ENCODE measurements around the gene VEGFA. TPM values are rescaled to one million over a fixed set of nuclear protein-coding genes. Genes with fewer than 3 reads are reported as not detected.

The VEGFA gene
- polyA plus RNA-seq, 3 donors: 19.0 to 454 (median 32.0) TPM

DNA sequence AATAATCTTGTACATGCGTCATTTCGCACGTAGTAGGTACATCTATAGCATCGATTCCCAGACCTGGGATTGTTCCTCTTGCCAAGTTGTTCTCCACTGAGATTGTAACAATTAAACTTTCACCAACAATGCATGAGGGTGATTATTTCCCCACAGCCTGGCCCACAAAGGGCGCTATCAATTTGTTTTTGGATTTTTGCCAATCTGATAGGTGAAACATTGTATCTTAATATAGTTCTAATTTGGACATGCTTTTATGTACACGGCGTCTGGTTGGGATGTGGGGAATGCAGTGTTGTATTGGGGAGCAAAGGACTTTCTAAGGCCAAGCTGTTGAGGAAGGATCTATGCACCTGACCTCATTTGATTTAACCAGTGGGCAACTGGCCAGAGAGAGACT lies 59.5 kb downstream of the VEGFA start:
- intact Hi-C loops (cut with micrococcal nuclease): no loop called here
- no peaks in the 10 kb centered on the region for H4K20me1 ChIP-seq (ENCODE audit: insufficient read depth, low read length)
- H3K4me1 ChIP-seq (ENCODE audit: control insufficient read depth in 1 of 2, insufficient read depth in 2 of 2, low read length in 2 of 2): peaks cover 2 to 3% of the 10 kb centered on the region in 2 donors
- H3K27me3 ChIP-seq (ENCODE audit: control insufficient read depth in 2 of 2, insufficient read depth in 2 of 2, low read length in 2 of 2): no peaks in the 10 kb centered on the region
- Mint-ChIP-seq H3K4me3 (no peak overlapping the region), H3K27me3 (ENCODE audit: low read depth in 3 of 3) (peaks cover 0 to 7% (median 6%) of the 10 kb centered on the region in 3 donors), H3K27ac (no peak overlapping the region), H3K4me1 (peaks cover 16% of the 10 kb centered on the region), H3K36me3 (no peaks in the 10 kb centered on the region), H3K9me3 (no peaks in the 10 kb centered on the region)
- WGBS (ENCODE audit: insufficient coverage): 37% methylated on average over 2 of the region's 7 CpGs
- no peak overlapping the region for H2AFZ ChIP-seq (ENCODE audit: insufficient read depth, low read depth, low read length, poor library complexity, severe bottlenecking)
- H3K27ac ChIP-seq (ENCODE audit: low read depth in 1 of 2, low read length in 2 of 2): no peak overlapping the region
- H3K9ac ChIP-seq (ENCODE audit: insufficient read depth, low read length, poor library complexity, severe bottlenecking): no peak overlapping the region
- H3K79me2 ChIP-seq (ENCODE audit: insufficient read depth, low read length): no peaks in the 10 kb centered on the region
- H3K9me3 ChIP-seq (replicated peaks in 1 of 2; ENCODE audit: control insufficient read depth in 1 of 2, insufficient read depth in 1 of 2, low read length in 2 of 2): no peaks in the 10 kb centered on the region
- TF ChIP-seq, protein P1, sequence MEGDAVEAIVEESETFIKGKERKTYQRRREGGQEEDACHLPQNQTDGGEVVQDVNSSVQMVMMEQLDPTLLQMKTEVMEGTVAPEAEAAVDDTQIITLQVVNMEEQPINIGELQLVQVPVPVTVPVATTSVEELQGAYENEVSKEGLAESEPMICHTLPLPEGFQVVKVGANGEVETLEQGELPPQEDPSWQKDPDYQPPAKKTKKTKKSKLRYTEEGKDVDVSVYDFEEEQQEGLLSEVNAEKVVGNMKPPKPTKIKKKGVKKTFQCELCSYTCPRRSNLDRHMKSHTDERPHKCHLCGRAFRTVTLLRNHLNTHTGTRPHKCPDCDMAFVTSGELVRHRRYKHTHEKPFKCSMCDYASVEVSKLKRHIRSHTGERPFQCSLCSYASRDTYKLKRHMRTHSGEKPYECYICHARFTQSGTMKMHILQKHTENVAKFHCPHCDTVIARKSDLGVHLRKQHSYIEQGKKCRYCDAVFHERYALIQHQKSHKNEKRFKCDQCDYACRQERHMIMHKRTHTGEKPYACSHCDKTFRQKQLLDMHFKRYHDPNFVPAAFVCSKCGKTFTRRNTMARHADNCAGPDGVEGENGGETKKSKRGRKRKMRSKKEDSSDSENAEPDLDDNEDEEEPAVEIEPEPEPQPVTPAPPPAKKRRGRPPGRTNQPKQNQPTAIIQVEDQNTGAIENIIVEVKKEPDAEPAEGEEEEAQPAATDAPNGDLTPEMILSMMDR (IDR thresholded peaks at IDR 0.05): no peak
- no peak for DNase-seq
- H3K4me3 ChIP-seq (replicated peaks in 1 of 3; ENCODE audit: low read depth in 2 of 3, low read length in 3 of 3): no peak overlapping the region
- H3K4me2 ChIP-seq (replicated peaks; ENCODE audit: extremely low read depth, low read length, poor library complexity, severe bottlenecking): no peak overlapping the region
- no peaks in the 10 kb centered on the region for H3K36me3 ChIP-seq (replicated peaks in 1 of 2; ENCODE audit: control insufficient read depth in 1 of 2, insufficient read depth in 2 of 2, low read length in 2 of 2)

DNA sequence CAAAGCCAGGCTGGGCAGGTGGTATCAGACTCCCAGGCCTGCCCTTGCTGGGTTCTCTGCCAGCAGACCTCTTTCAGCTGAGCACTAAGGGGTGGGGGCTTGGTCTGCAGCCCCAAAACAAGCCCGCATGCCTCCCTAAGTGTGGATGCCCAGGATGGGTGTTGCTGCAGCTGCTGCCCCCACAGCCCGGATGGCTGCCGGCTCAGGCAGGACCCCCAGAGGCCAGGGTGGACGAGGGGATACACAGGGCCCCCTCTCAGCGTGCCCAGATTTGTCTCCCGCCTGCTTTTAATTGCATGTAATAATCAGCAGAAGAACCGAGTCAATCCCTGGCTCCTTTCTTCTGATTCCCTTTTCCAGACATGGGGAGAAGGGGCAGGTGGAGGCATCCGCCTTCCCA lies 60.8 kb downstream of the VEGFA start:
- intact Hi-C loops (cut with micrococcal nuclease): no loop called here
- peaks cover 0 to 7% (median 5%) of the 10 kb centered on the region in 3 donors for H3K27me3 Mint-ChIP-seq (ENCODE audit: low read depth in 3 of 3)
- Histone ChIP-seq H3K4me2 (replicated peaks; ENCODE audit: extremely low read depth, low read length, poor library complexity, severe bottlenecking) (no peak overlapping the region), H3K9ac (ENCODE audit: insufficient read depth, low read length, poor library complexity, severe bottlenecking) (no peak overlapping the region), H4K20me1 (ENCODE audit: insufficient read depth, low read length) (no peaks in the 10 kb centered on the region), H3K27ac (ENCODE audit: low read depth in 1 of 2, low read length in 2 of 2) (no peak overlapping the region), H2AFZ (ENCODE audit: insufficient read depth, low read depth, low read length, poor library complexity, severe bottlenecking) (no peak overlapping the region), H3K4me1 (ENCODE audit: control insufficient read depth in 1 of 2, insufficient read depth in 2 of 2, low read length in 2 of 2) (no peaks in the 10 kb centered on the region), H3K4me3 (replicated peaks in 1 of 3; ENCODE audit: low read depth in 2 of 3, low read length in 3 of 3) (no peak overlapping the region), H3K79me2 (ENCODE audit: insufficient read depth, low read length) (no peaks in the 10 kb centered on the region), H3K36me3 (replicated peaks in 1 of 2; ENCODE audit: control insufficient read depth in 1 of 2, insufficient read depth in 2 of 2, low read length in 2 of 2) (no peaks in the 10 kb centered on the region), H3K27me3 (ENCODE audit: control insufficient read depth in 2 of 2, insufficient read depth in 2 of 2, low read length in 2 of 2) (no peaks in the 10 kb centered on the region), H3K9me3 (replicated peaks in 1 of 2; ENCODE audit: control insufficient read depth in 1 of 2, insufficient read depth in 1 of 2, low read length in 2 of 2) (no peaks in the 10 kb centered on the region)
- 90% methylated on average over 3 of the region's 8 CpGs for WGBS (ENCODE audit: insufficient coverage)
- no peak overlapping the region for H3K4me3 Mint-ChIP-seq
- no peaks in the 10 kb centered on the region for H3K36me3 Mint-ChIP-seq
- peaks cover 13% of the 10 kb centered on the region for H3K4me1 Mint-ChIP-seq
- TF ChIP-seq, protein P1 (IDR thresholded peaks at IDR 0.05): no peak
- no peak for DNase-seq
- no peak overlapping the region for H3K27ac Mint-ChIP-seq
- no peaks in the 10 kb centered on the region for H3K9me3 Mint-ChIP-seq

Measured in CD14-positive monocyte (primary cell).